Epithelial cell of prostate (primary cell): Measurements from ENCODE around the gene ERCC2.
A peak's percentile ranks its signal among the peaks of the same experiment; 100 is the strongest.
"Not testable (repeated sequence)": the region's sequence is repeated elsewhere in the genome, so short reads cannot be mapped to it uniquely, and the experiment has no call there.

Experiments used
- DNase-seq: peaks from one replicate; pipeline ENCODE4 v3.0.0-alpha.2; 2011; ENCODE audit warnings: low read depth, low spot score
- H3K27ac ChIP-seq: fragments of 450-650 bp; 2 replicates; pipeline ENCODE4 v1.5.1; 2017; ENCODE audit warnings: mild to moderate bottlenecking

The ERCC2 gene

GRCh38 chr19:45340232-45340898, 30.0 kb downstream of the ERCC2 start, which contains the start of gene KLC3:
Gene KLC3 (plus strand): TSS chr19:45340750. CDS start chr19:45345542, 4,792 bp downstream.
- no peak for DNase-seq
- H3K27ac ChIP-seq, result peak within 1 kb of the TSS; percentile 28

DNA sequence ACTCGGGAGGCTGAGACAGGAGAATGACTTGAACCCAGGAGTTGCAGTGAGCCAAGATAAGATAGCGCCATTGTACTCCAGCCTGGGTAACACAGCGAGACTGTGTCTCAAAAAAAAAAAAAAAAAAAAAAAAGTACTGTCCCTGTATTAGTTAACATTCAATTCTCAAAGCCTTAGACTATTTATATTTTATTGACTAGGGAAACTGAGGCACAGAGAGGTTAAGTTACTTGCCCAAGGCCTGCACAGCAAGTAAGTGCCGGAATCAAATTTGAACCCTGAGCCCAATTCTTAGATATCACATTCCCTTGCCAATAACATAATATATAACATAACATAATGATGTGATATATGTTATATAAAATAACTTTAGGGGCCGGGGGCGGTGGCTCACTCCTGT, 30.7 kb downstream of the ERCC2 start:
- no peak overlapping the region for H3K27ac ChIP-seq
- no peak for DNase-seq

- DNase-seq, result no peak
- H3K27ac ChIP-seq, result no peak overlapping the region
Measured at GRCh38 chr19:45336696-45337251, 33.6 kb downstream of the ERCC2 start.

GRCh38 chr19:45334881-45335280, 35.5 kb downstream of the ERCC2 start:
- DNase-seq, H3K27ac ChIP-seq: not testable (repeated sequence)

DNA sequence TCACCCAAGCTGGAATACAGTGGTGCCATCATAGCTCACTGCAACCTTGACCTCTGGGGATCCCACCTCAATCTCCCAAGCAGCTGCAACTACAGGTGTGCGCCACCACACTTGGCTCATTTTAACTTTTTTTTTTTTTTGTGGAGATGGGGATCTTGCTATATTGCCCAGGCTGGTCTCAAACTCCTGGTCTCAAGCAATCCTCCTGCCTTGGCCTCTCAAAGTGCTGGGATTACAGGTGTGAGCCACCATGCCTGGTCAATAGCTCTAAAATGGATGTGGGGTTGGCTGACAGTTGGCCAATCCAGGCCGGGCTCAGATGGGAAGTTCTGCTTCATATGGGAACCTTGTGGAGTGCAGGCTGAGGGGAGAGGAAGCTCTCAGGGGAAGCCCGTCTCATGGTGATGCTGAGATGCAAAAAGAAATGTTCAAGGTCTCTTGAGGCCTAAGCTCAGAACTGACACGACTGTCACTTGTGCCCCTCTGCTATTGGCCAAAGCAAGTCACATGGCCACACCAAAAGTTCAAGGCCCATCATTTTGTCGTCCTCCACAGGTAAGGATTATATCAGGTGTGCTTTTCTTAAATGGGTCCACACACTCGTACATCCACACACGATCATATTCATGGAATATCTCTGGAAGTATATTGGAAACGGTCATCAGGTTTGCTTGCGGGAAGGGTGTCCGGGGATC, 36.6 kb downstream of the ERCC2 start:
- DNase-seq, result no peak
- no peak overlapping the region for H3K27ac ChIP-seq

- DNase-seq, result no peak
- no peak overlapping the region for H3K27ac ChIP-seq
Measured at GRCh38 chr19:45331411-45331810, 39.0 kb downstream of the ERCC2 start.

DNA sequence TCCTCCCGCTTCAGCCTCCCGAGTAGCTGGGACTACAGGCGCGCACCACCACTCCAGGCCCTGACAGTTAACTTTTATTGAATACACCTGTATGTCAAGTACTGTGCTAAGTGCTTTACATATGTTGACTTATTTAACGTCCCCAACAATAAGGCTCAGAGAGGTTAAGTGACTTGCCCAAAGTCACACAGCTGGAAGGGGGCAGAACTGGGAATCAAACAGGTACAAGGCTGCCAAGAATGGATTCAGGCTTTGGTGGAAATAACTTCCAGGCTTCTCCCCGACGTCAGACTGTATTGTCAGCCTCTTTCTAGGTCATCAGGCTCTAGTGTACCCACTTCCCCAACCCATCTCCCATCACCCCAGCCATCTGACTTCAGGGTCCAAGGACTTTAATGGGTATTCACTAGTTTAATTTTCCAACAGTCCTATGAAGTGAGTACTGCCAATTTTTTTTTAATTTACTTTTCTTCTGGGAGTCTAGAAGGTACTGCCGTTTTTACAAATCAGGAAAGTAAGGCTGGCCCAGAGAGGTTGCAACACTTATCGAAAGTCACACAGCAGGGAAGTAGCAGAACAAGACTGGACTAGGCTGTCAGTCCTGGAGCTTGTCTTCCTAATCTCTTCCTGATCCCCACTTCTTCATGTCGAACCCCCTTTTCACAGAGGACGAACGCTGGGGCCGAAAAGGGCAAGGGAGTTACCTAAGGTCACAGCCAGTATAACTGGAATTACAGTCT, 42.8 kb downstream of the ERCC2 start:
- DNase-seq, result no peak
- H3K27ac ChIP-seq, result no peak overlapping the region

DNA sequence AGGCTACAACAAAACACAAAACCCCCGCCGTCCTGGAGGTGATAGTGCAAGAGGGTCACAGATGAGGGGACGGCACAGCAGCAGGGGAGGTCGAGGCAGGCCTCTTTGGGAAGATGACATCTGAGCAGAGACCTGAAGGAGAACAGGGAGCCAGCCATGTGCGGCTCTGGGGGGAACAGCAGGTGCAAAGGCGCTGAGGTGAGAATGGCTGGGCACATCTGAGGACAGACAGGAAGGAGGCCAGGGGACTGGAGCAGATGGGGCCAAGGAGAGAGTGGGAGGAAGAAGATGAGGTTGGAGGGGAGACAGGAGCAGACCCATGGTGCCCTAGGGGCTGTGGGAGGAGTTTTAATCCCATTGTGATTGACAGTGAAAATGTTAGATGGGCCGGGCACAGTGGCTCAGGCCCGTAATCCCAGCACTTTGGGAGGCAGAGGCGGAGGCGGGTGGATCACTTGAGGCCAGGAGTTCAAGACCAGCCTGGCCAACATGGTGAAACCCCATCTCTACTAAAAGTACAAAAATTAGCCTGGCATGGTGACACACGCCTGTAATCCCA, 45.9 kb downstream of the ERCC2 start:
- no peak overlapping the region for H3K27ac ChIP-seq
- DNase-seq, result no peak

- no peak for DNase-seq
- no peak overlapping the region for H3K27ac ChIP-seq
Measured at GRCh38 chr19:45323671-45324081, 46.7 kb downstream of the ERCC2 start.

DNA sequence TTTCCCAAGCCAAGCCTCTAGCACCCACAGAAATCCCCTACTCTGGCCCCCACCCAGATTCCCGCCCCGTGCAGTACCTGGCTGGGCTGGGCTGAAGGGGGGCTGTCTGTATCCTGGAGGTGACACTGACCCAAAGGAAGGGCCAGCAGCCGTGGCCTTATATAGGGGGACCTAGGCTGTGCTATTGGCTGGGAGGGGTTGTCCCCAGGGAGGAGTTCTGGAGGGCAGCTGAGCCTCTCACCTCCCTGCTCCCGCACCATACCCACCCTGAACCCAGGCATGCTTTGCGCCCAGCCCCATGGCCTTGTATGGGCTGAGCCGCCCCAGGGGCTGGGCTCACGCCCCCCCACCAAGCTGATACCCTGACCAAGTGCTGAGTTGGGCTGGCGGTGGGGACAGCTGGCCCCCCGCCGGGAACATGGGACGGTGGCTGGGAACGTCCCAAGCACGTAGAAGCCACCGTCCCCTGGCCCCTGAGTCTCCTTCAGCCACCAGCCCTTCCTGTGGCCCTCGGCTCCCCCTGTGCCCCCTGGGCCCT, 47.6 kb downstream of the ERCC2 start, which contains the start of gene CKM:
Gene CKM, minus strand, starts transcription at position 132 of the 538 bp plus-strand sequence. CDS start 3,162 bp downstream, outside the sequence.
- H3K27ac ChIP-seq, result no peak within 1 kb of the TSS
- no peak for DNase-seq

DNA sequence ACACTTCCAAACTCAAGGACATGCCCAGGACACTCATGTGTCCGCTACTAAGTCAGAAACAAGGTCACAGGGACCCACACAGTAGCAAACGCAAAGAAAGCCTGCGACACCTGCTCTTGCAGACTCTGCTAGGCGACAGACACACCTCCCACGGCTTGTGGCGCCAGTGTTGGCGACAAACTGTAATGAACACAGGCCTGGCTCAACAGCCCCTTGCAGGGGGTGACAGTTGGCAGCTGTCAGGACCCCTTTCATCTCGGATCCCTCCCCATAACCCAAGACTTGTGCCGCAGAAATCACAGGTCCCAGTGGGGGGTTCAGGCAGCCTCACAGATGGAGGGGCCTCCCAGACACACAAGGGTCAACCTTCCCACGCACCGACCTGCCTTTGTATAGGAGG, 48.1 kb downstream of the ERCC2 start:
- no peak overlapping the region for H3K27ac ChIP-seq
- no peak for DNase-seq

DNA sequence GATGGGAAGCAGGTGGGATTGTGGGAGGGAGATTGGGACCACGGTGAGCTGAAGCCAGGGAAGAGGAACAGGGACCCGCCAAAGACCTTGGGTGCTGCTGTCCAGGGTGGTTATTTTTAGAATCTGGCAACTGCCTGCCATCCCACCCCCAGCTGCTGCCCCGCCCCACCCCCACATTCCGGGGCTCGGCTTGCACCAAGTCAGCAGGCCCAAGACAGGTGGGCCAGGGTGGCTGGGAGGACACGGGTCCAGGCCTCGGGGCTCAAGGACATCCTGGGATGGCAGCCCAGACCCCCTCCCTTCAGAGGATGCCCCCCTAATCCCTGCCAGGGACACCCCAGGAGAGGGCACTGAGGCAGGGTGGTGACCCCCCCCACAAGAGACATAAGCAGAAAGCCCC, 48.5 kb downstream of the ERCC2 start:
- DNase-seq, result no peak
- no peak overlapping the region for H3K27ac ChIP-seq

GRCh38 chr19:45320997-45321775, 49.2 kb downstream of the ERCC2 start:
- no peak for DNase-seq
- no peak overlapping the region for H3K27ac ChIP-seq

GRCh38 chr19:45315304-45315703, 55.1 kb downstream of the ERCC2 start:
- H3K27ac ChIP-seq, result no peak overlapping the region
- DNase-seq, result no peak

- no peak overlapping the region for H3K27ac ChIP-seq
- no peak for DNase-seq
Measured at GRCh38 chr19:45314708-45315245, 55.6 kb downstream of the ERCC2 start.

DNA sequence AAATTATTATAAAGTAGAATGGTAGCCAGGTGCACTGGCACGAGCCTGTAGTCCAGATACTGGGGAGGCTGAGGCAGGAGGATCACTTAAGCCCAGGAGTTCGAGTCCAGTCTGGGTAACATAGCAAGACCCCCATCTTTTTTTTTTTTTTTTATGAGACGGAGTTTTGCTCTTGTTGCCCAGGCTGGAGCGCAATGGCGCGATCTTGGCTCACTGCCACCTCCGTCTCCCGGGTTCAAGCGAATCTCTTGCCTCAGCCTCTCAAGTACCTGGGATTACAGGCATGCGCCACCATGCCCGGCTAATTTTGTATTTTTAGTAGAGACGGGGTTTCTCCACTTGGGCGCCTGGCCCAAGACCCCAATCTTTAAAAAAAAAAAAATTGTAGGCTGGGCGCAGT, 58.1 kb downstream of the ERCC2 start:
- DNase-seq, H3K27ac ChIP-seq: not testable (repeated sequence)

GRCh38 chr19:45311621-45312020, 58.8 kb downstream of the ERCC2 start:
- DNase-seq, result no peak
- H3K27ac ChIP-seq, result no peak overlapping the region

DNA sequence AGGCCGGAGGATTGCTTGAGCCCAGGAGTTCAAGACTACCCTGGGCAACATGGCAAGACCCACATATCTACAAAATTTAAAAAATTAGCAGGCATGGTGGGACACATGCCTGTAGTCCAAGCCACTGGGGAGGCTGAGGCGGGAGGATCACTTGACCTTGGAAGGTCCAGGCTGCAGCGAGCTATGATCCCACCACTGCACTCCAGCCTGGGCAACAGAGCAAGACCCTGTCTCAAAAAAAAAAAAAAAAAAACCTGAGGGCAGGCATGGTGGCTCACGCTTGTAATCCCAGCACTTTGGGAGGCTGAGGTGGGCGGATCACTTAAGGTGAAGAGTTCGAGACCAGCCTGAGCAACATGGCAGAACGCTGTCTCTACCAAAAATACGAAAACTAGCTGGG, 61.1 kb downstream of the ERCC2 start:
- DNase-seq, H3K27ac ChIP-seq: not testable (repeated sequence)

DNA sequence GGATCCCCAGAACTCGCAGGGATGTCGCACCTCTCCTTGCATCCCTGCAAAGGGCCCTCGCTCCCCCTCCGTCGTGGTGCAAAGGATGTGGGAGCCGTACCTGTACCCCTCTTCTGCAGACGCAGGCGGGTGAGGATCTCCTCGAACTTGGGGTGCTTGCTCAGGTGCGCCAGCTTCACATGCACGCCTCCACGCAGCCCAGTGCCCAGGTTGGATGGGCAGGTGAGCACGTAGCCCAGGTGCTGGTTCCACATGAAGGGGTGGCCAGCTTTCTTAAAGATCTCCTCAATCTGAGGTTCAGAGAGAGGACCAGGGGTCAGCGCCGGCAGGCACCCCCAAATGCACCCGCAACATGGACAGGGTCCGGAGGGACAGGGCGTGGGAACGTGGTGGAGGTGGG, 63.0 kb downstream of the ERCC2 start:
- H3K27ac ChIP-seq, result no peak overlapping the region
- no peak for DNase-seq
